Measurements from ENCODE around the gene RNF224.

The RNF224 gene

DNA sequence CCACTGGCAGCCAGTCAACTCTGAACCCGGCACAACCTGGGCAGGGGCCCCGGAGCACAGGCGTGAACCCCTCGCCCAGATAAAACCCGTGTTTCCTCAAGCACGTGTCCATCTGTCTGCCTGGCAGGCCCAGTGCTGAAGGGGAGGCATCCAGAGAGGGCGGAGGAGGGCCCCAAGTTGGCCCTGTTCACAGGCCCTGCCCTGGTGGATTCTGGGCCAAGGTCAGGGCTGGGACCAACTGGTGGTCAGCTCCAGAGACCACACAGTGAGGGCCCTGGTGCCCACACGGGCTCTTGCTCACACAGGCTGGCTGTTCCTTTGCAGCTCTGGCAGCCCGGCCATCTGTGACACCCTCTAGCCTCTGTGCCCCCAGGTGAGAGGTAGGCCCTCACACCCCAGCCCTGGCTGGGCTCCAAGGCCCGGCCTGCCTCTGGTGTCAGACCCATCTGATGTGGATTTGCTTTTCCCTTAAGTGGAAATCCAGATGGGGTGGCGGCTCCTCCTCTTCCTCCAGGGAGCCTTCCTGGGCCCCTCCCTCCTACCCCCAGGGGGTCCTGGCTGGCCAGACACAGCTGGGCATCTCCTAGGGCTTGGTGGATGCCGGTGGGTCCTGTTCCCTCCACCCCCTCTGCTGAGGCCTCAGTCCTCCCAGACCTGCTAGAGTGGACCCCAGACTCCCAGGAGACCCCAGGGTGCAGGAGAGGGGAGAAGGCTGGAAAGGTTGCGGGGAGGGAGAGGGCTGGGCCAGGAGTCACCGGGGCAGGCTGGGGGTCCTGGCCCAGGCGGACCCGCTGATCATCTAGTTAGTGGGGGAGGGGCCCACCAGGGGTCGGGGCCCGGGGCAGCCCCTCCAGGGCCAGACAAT, 23.3 kb downstream of the RNF224 start:
- Histone ChIP-seq H3K4me1 (ENCODE audit: control extremely low read depth in 1 of 4, control insufficient read depth in 4 of 4, insufficient read depth in 4 of 4, low read length in 3 of 4) (peaks cover 0 to 12% (median 11%) of the 10 kb centered on the region in 4 experiments), H3K27me3 (replicated peaks in 2 of 5; ENCODE audit: control insufficient read depth in 4 of 5, insufficient read depth in 5 of 5, low read length in 4 of 5) (no peaks in the 10 kb centered on the region)
- CTCF ChIA-PET = interaction anchor here (0.7 to 0.9 kb wide), 2 partner anchors 10 to 14 kb away, joined by 3 to 5 read pairs; partner anchors contain the start of gene TUBB4B

DNA sequence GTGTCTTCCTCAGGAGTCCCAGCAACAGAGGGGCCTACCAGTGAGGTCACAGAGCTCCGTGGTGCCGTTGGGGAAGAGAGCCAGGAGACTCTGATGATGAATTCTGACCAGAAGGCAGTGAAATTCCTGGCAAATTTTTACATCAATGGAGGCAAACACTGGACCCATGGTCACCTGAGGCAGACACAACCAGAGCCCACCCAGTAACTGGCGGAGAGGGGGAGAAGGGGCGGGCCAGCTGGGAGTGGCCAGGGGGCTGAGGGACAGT, 23.8 kb downstream of the RNF224 start, which contains the start of gene STPG3:
Gene STPG3 (plus strand): TSS at position 93 of the 268 bp plus-strand sequence. CDS start 1 bp downstream, at position 94.
- ChIA-PET CTCF (no interaction called here), POLR2A (no interaction called here)
- Histone ChIP-seq H3K4me1 (ENCODE audit: control extremely low read depth in 1 of 4, control insufficient read depth in 4 of 4, insufficient read depth in 4 of 4, low read length in 3 of 4) (peaks cover 0 to 16% (median 16%) of the 10 kb centered on the region in 4 experiments), H3K27me3 (replicated peaks in 2 of 5; ENCODE audit: control insufficient read depth in 4 of 5, insufficient read depth in 5 of 5, low read length in 4 of 5) (no peaks in the 10 kb centered on the region), H3K27ac (ENCODE audit: insufficient read depth in 1 of 2, low read depth in 1 of 2, low read length in 2 of 2, poor library complexity in 1 of 2, severe bottlenecking in 2 of 2) (no peak within 1 kb of the TSS), H3K9me3 (ENCODE audit: control extremely low read depth in 1 of 5, control insufficient read depth in 4 of 5, insufficient read depth in 2 of 5, low read depth in 1 of 5, low read length in 4 of 5) (no peaks in the 10 kb centered on the region), H3K36me3 (ENCODE audit: control insufficient read depth in 4 of 4, insufficient read depth in 4 of 4, low read length in 3 of 4) (peaks cover 0 to under 1% (median 0%) of the 10 kb centered on the region in 4 experiments), H3K4me3 (ENCODE audit: control insufficient read depth in 1 of 7, extremely low read depth in 1 of 7, insufficient read depth in 4 of 7, low read depth in 2 of 7, low read length in 6 of 7) (no peak within 1 kb of the TSS)
- DNase-seq = no peak
- WGBS (ENCODE audit: insufficient coverage) = 97% methylated on average over 3 of the region's 4 CpGs

More for the DNA sequence above, 23.3 kb downstream of the RNF224 start:
- POLR2A ChIA-PET = no interaction called here
- no peak for DNase-seq
- Histone ChIP-seq H3K27ac (ENCODE audit: insufficient read depth in 1 of 2, low read depth in 1 of 2, low read length in 2 of 2, poor library complexity in 1 of 2, severe bottlenecking in 2 of 2) (no peak overlapping the region), H3K4me3 (ENCODE audit: control insufficient read depth in 1 of 7, extremely low read depth in 1 of 7, insufficient read depth in 4 of 7, low read depth in 2 of 7, low read length in 6 of 7) (no peak overlapping the region), H3K36me3 (ENCODE audit: control insufficient read depth in 4 of 4, insufficient read depth in 4 of 4, low read length in 3 of 4) (no peaks in the 10 kb centered on the region), H3K9me3 (ENCODE audit: control extremely low read depth in 1 of 5, control insufficient read depth in 4 of 5, insufficient read depth in 2 of 5, low read depth in 1 of 5, low read length in 4 of 5) (no peaks in the 10 kb centered on the region)
- WGBS (ENCODE audit: insufficient coverage) = 94% methylated on average over 17 of the region's 18 CpGs

DNA sequence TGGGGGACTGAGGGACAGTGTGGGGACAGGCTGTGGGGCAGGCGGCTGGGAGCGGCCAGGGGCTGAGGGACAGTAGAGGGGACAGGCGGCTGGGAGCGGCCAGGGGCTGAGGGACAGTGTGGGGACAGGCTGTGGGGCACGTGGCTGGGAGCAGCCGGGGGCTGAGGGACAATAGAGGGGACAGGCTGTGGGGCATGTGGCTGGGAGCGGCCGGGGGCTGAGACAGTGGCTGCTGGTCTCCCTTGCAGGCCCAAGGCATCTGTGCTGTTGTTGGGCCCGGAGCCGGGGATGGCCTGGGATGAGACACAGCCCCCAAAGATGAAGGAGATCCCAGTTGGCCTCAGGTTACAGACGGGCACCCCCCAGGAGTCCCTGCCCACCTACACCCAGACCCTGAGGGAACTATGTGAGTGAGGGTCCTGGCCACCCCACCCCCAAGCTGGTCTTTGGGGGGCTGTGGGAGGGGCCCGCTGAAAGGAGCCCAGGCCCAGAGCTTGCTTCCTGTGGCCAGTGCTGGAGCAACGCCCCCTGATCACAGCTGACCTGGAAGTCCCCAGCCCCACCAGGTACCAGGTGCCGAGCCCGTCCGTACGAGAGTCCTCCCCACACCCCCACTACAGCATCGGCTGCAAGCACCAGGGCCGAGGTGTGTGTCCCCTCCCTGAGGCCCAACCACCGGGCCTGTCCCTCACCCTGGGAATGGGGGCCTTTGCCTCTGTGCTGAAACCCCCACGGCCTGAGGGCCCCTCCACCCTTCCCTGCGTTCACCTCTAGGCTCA, 24.4 kb downstream of the RNF224 start:
- Histone ChIP-seq H3K4me1 (ENCODE audit: control extremely low read depth in 1 of 4, control insufficient read depth in 4 of 4, insufficient read depth in 4 of 4, low read length in 3 of 4) (peaks cover 0 to 22% (median 22%) of the 10 kb centered on the region in 4 experiments), H3K36me3 (ENCODE audit: control insufficient read depth in 4 of 4, insufficient read depth in 4 of 4, low read length in 3 of 4) (peaks cover 0 to 6% (median 1%) of the 10 kb centered on the region in 4 experiments), H3K27ac (ENCODE audit: insufficient read depth in 1 of 2, low read depth in 1 of 2, low read length in 2 of 2, poor library complexity in 1 of 2, severe bottlenecking in 2 of 2) (no peak overlapping the region), H3K4me3 (ENCODE audit: control insufficient read depth in 1 of 7, extremely low read depth in 1 of 7, insufficient read depth in 4 of 7, low read depth in 2 of 7, low read length in 6 of 7) (no peak overlapping the region), H3K9me3 (ENCODE audit: control extremely low read depth in 1 of 5, control insufficient read depth in 4 of 5, insufficient read depth in 2 of 5, low read depth in 1 of 5, low read length in 4 of 5) (no peaks in the 10 kb centered on the region), H3K27me3 (replicated peaks in 2 of 5; ENCODE audit: control insufficient read depth in 4 of 5, insufficient read depth in 5 of 5, low read length in 4 of 5) (no peaks in the 10 kb centered on the region)
- DNase-seq = no peak
- WGBS (ENCODE audit: insufficient coverage) = 97% methylated on average over 18 of the region's 22 CpGs
- ChIA-PET CTCF (no interaction called here), POLR2A (interaction anchor here (0.8 to 1.7 kb wide), 2 partner anchors 11 to 77 kb away, joined by 3 to 4 read pairs; partner anchors contain the start of gene TUBB4B)

DNA sequence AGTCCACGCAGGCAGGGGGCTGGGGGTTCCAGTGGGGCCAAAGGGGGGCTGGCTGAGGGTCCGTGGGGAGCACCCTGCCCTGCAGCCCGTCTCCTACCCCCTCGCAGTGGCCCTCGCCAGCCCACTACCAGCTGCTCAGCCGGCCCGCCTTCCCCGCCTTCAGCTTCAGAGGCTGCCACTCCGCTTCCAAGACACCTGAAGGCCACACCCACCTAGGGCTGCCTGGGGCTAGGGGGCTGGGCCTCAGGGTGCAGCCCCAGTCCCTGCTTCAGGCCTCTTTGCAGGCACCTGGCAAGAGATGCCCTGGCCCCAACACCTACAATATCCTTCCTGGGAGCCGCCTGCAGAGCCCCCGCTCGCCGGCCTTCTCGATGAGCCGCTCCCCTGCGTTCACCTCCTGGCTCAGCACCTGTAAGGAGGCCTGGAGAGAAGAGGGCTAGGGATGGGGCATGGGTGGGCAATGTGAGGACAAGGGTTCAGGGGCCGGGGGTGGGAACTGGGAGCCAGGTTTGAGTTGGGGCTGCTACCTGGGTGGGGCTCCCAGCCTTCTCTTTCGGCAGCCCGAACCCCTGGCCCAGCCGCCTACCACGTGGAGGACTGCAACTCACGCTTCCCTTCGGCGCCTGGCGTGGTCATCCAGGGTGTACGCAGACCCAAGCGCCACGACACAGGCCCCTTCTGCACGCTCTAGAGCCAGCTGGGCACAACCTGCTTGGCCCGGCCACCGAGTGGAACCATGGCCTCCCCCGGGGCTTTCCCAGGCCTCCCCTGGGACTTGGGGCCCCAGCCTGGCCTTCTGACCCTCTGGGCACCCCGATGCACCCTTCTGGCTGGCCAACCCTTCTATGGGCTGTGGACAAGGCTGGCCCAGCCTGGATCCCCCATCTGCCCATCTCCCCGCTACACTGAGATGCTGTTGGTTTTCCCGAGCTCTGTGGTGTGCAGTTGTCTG, 25.5 kb downstream of the RNF224 start:
- Histone ChIP-seq H3K9me3 (ENCODE audit: control extremely low read depth in 1 of 5, control insufficient read depth in 4 of 5, insufficient read depth in 2 of 5, low read depth in 1 of 5, low read length in 4 of 5) (no peaks in the 10 kb centered on the region), H3K36me3 (ENCODE audit: control insufficient read depth in 4 of 4, insufficient read depth in 4 of 4, low read length in 3 of 4) (peaks cover 0 to 10% (median 4%) of the 10 kb centered on the region in 4 experiments), H3K4me3 (ENCODE audit: control insufficient read depth in 1 of 7, extremely low read depth in 1 of 7, insufficient read depth in 4 of 7, low read depth in 2 of 7, low read length in 6 of 7) (no peak overlapping the region), H3K27ac (ENCODE audit: insufficient read depth in 1 of 2, low read depth in 1 of 2, low read length in 2 of 2, poor library complexity in 1 of 2, severe bottlenecking in 2 of 2) (no peak overlapping the region), H3K27me3 (replicated peaks in 2 of 5; ENCODE audit: control insufficient read depth in 4 of 5, insufficient read depth in 5 of 5, low read length in 4 of 5) (no peaks in the 10 kb centered on the region), H3K4me1 (ENCODE audit: control extremely low read depth in 1 of 4, control insufficient read depth in 4 of 4, insufficient read depth in 4 of 4, low read length in 3 of 4) (peaks cover 0 to 27% (median 25%) of the 10 kb centered on the region in 4 experiments)
- CTCF ChIA-PET = interaction anchor here (1.0 to 2.5 kb wide), 3 partner anchors 8 to 10 kb away, joined by 3 to 10 read pairs (median 8); no protein-coding TSS in a partner anchor
- POLR2A ChIA-PET = interaction anchor here (0.8 to 2.5 kb wide), 3 partner anchors 8 to 79 kb away, joined by 3 to 8 read pairs (median 4); partner anchors contain the start of gene TUBB4B
- 91% methylated on average over 27 of the region's 35 CpGs for WGBS (ENCODE audit: insufficient coverage)
- DNase-seq = no peak

DNA sequence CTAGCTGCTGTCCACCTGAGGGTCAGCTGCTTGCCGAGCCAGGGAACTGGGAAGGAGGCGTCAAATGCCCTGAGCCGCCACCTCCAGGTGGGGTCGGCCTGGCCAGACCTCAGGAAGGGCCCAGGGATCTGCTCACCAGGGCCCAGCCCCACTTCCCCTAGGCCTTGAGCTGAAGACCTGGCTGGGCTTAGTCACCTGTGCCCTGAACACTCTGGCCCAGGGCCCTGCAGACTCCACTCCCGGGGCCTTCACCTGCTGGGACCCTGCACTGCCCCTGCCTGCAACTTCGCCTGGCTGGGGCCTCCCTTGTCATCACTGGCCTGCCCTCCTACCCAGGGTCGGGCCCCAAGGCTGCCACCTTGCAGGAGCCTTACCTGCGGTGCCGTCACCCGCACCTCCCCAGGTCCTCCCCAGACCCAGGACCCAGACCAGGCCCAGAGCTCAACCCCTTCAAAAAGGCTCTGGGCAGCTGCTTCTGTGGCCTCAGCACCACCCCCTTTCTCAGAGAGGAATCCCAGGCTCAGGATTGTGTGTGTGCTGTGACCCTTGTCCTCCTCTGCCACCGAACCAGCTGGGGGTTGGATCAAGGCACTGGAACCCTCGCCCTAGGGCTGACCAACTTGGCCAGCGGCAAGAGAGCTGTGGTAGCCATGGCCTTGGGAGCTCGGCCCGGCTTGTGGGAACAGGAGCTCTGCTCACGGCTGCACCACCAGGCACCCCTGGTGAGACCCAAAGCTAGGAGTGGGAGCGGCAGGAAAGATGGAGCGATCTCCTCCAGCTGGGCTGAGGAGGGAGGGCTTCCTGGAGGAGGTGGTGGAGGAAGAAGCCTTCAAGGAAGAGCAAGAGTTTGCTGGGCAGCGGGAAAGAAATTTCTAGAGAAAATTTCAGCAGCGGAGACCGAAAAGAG, 26.7 kb downstream of the RNF224 start:
- CTCF ChIA-PET = interaction anchor here (1.0 to 2.5 kb wide), 4 partner anchors 9 to 12 kb away, joined by 3 to 10 read pairs (median 6); no protein-coding TSS in a partner anchor
- no peaks in the 10 kb centered on the region for H3K27me3 ChIP-seq (replicated peaks in 2 of 5; ENCODE audit: control insufficient read depth in 4 of 5, insufficient read depth in 5 of 5, low read length in 4 of 5)
- H3K27ac ChIP-seq (ENCODE audit: insufficient read depth in 1 of 2, low read depth in 1 of 2, low read length in 2 of 2, poor library complexity in 1 of 2, severe bottlenecking in 2 of 2) = peak overlapping the region in 1 of 2 experiments; percentile 68

More for the DNA sequence above, 26.7 kb downstream of the RNF224 start:
- no peak for DNase-seq
- peaks cover 0 to 27% (median 25%) of the 10 kb centered on the region in 4 experiments for H3K4me1 ChIP-seq (ENCODE audit: control extremely low read depth in 1 of 4, control insufficient read depth in 4 of 4, insufficient read depth in 4 of 4, low read length in 3 of 4)
- no peaks in the 10 kb centered on the region for H3K9me3 ChIP-seq (ENCODE audit: control extremely low read depth in 1 of 5, control insufficient read depth in 4 of 5, insufficient read depth in 2 of 5, low read depth in 1 of 5, low read length in 4 of 5)
- peaks cover 0 to 13% (median 12%) of the 10 kb centered on the region in 4 experiments for H3K36me3 ChIP-seq (ENCODE audit: control insufficient read depth in 4 of 4, insufficient read depth in 4 of 4, low read length in 3 of 4)
- WGBS (ENCODE audit: insufficient coverage) = 96% methylated on average over 20 of the region's 21 CpGs
- POLR2A ChIA-PET = interaction anchor here (2.5 to 2.7 kb wide), 2 partner anchors 9 to 14 kb away, joined by 8 to 14 read pairs; partner anchors contain the start of gene TUBB4B
- H3K4me3 ChIP-seq (ENCODE audit: control insufficient read depth in 1 of 7, extremely low read depth in 1 of 7, insufficient read depth in 4 of 7, low read depth in 2 of 7, low read length in 6 of 7) = peak overlapping the region in 6 of 7 experiments; percentile 82 to 94 (median 89)

Data from common myeloid progenitor, CD34-positive (primary cell).